Upper lobe of left lung (tissue), 6 donors: Measurements from ENCODE around the gene SLC23A2. TPM values are rescaled to one million over a fixed set of nuclear protein-coding genes. Genes with fewer than 3 reads are reported as not detected.
A peak's percentile ranks its signal among the peaks of the same experiment; 100 is the strongest.

Experiments
- ATAC-seq, 2 donors: fragments of 200-7000 bp; cut with Tn5 transposase; one replicate each; pipeline ENCODE4 v1.9.1; 2022; ENCODE audit warnings: mild to moderate bottlenecking in 2 of 2, moderate library complexity in 2 of 2; ENCODE audit not compliant: low FRiP score in 2 of 2
- DNase-seq, 2 donors: peaks; one replicate each; pipeline ENCODE4 v3.0.0-alpha.2; 2019 to 2020
- H3K27ac ChIP-seq, 4 donors: fragments of 200-600 bp; sonication (generic); one replicate each; pipeline ENCODE4 v1.5.1; 2016 to 2019
- H3K27me3 ChIP-seq, 4 donors: fragments of 200-600 bp; sonication (generic); one replicate each; pipeline ENCODE4 v1.5.1; 2017 to 2019
- H3K36me3 ChIP-seq, 4 donors: fragments of 200-600 bp; sonication (generic); one replicate each; pipeline ENCODE4 v1.5.1; 2016 to 2019
- H3K4me1 ChIP-seq, 4 donors: fragments of 200-600 bp; sonication (generic); one replicate each; pipeline ENCODE4 v1.5.1; 2018 to 2019
- H3K4me3 ChIP-seq, 4 donors: fragments of 200-600 bp; sonication (generic); one replicate each; pipeline ENCODE4 v1.5.1; 2017 to 2019; ENCODE audit warnings: mild to moderate bottlenecking in 2 of 4, moderate library complexity in 1 of 4
- H3K9me3 ChIP-seq, 4 donors: fragments of 200-600 bp; sonication (generic); one replicate each; pipeline ENCODE4 v1.5.1; 2018 to 2019
- EP300 ChIP-seq, 4 donors: sonication (generic); formaldehyde crosslinking; IDR thresholded peaks; one replicate each; pipeline ENCODE4 v1.5.1; 2017; ENCODE audit warnings: antibody characterized with exemption in 4 of 4, control low read depth in 2 of 4
- POLR2A ChIP-seq, 4 donors: fragments of 450-650 bp; IDR thresholded peaks; one replicate each; pipeline ENCODE4 v1.5.1; 2016 to 2017; ENCODE audit warnings: antibody characterized with exemption in 4 of 4, mild to moderate bottlenecking in 2 of 4
- POLR2AphosphoS5 ChIP-seq, 2 donors: sonication (generic); formaldehyde crosslinking; IDR thresholded peaks; one replicate each; pipeline ENCODE4 v1.5.1; 2017; ENCODE audit warnings: antibody characterized with exemption in 2 of 2
- WGBS, 2 donors: methylation state at CpG; one replicate each; pipeline ENCODE4 v1.1.5; 2017 to 2018; 5-methylcytosine and 5-hydroxymethylcytosine counted together
- total RNA-seq, 6 donors: library from RNA; depleted of rRNA in 4 of 6; stranded (reverse); fragments of >200 nt in 4 of 6; gene quantifications; one replicate each; pipeline versions ENCODE4 v1.1.0 to v1.2.1, GENCODE V29; 2016 to 2021
- TF ChIP-seq, protein P1 (sequence below), 6 experiments: fragments of 450-650 bp in 4 of 6; fragments of 200-600 bp in 2 of 6; sonication (generic) in 2 of 6; IDR thresholded peaks; one replicate each; pipeline ENCODE4 v1.5.1; 2016 to 2019; ENCODE audit warnings: antibody characterized with exemption in 6 of 6
- donor health status: DM: no; HTN: no; CAD: no; lungs with moderate emphysema.
- donor health status: DM: no; HTN: yes; CAD: no; lungs with severe emphysema.

Gene SLC23A2
- total RNA-seq, 6 donors from 2014 or later: 13.1 to 26.2 (median 19.2) TPM

DNA sequence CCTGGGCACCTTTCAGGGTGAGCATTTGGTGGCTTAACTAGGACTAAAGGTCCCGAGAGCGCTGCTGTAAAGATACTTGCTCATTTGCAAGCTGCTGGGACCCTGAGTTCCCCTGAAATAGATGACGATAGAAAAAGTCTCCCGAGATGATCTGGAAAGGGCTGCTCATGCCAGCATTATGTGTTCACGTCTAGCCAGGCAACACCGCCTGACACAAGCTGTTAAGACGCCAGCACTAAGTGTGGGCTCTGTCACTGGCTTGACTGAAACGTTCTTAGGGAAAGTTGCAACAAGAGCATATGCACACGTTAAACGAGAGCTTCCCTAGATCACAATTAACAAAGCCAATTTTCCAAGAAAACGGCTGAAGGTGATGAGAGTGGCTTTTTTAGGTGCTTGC lies 113.7 kb downstream of the SLC23A2 start:
- ATAC-seq (no peak), DNase-seq (no peak)

DNA sequence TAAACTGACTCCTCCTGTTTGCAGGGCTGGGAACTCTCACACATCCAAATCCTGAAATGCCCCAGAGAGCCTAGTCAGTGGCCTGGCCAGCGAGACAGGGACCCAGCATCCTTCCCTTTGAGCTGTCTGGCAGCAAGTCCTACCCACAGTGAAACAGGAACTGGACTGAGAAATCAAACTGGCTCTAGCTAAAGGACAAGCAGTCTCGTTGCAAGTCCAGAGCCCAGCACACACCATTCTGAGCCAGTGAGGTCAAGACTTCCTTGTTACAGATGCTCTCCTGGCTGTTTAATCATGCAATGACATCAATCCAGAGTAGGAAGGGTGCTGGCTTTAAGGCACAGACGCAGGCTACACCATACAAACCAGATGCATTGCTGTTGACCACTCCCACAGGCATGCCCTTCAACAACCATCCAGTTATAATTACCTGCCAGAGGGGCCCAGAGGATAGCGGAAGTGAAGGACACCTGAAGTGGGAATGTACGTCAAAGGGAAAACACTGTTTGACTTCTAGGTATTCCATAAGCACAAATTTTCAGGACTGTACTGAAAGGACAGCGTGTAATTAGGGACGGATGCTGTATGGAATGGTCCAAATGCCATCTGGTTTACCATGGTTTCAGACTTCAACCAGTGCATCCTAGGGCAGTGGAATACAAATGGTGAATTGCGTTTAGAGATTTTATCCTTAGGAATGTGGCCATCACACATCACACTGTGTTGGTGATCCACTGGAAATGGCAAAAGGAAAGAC lies 114.4 kb downstream of the SLC23A2 start:
- no peak for DNase-seq
- WGBS, 2 donors: 83 to 88% methylated on average over 7 to 8 of the region's 8 CpGs

More for the DNA sequence above, 113.7 kb downstream of the SLC23A2 start:
- Histone ChIP-seq H3K27me3 (no peaks in the 10 kb centered on the region), H3K9me3 (no peaks in the 10 kb centered on the region), H3K27ac (no peak overlapping the region), H3K4me3 (no peak overlapping the region), H3K4me1 (no peaks in the 10 kb centered on the region), H3K36me3 (peaks cover 0 to 41% (median 16%) of the 10 kb centered on the region in 4 donors)
- TF ChIP-seq, protein P1, sequence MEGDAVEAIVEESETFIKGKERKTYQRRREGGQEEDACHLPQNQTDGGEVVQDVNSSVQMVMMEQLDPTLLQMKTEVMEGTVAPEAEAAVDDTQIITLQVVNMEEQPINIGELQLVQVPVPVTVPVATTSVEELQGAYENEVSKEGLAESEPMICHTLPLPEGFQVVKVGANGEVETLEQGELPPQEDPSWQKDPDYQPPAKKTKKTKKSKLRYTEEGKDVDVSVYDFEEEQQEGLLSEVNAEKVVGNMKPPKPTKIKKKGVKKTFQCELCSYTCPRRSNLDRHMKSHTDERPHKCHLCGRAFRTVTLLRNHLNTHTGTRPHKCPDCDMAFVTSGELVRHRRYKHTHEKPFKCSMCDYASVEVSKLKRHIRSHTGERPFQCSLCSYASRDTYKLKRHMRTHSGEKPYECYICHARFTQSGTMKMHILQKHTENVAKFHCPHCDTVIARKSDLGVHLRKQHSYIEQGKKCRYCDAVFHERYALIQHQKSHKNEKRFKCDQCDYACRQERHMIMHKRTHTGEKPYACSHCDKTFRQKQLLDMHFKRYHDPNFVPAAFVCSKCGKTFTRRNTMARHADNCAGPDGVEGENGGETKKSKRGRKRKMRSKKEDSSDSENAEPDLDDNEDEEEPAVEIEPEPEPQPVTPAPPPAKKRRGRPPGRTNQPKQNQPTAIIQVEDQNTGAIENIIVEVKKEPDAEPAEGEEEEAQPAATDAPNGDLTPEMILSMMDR (IDR thresholded peaks at IDR 0.05): no peak
- TF ChIP-seq POLR2A (IDR thresholded peaks at IDR 0.05): no peak
- TF ChIP-seq POLR2AphosphoS5 (IDR thresholded peaks at IDR 0.05): no peak
- no peak for TF ChIP-seq EP300 (IDR thresholded peaks at IDR 0.05)
- WGBS, 2 donors: 89 to 93% methylated on average over 11 of the region's 11 CpGs

DNA sequence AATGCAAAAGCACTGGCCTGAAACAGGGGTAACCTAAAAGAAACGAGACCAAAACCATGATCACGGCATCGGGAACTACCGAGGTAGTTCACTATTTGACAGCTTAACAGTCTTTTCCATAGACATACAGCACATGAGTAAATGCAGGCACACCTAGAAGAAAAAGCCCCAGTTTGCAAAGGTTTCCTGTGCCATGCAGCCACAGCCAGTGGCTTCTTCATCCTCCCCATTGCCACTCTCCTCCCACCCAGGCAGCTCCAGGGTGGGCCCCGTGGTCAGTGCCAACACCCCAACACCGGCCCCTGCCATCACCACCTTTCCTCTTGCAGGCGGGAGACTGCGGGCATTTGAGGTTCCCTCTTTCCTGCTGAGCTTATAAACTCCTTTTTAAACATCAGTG lies 115.4 kb downstream of the SLC23A2 start:
- Histone ChIP-seq H3K4me1 (no peaks in the 10 kb centered on the region), H3K9me3 (no peaks in the 10 kb centered on the region), H3K27me3 (no peaks in the 10 kb centered on the region), H3K36me3 (peaks cover 0 to 38% (median 16%) of the 10 kb centered on the region in 4 donors), H3K27ac (no peak overlapping the region), H3K4me3 (no peak overlapping the region)
- DNase-seq (no peak), ATAC-seq (no peak)
- 65 to 79% methylated on average over 8 of the region's 8 CpGs for WGBS, 2 donors
- TF ChIP-seq POLR2A (IDR thresholded peaks at IDR 0.05) (no peak), POLR2AphosphoS5 (IDR thresholded peaks at IDR 0.05) (no peak), EP300 (IDR thresholded peaks at IDR 0.05) (no peak)
- TF ChIP-seq, protein P1 (IDR thresholded peaks at IDR 0.05): no peak

More for the DNA sequence above, 114.4 kb downstream of the SLC23A2 start:
- Histone ChIP-seq H3K4me1 (no peaks in the 10 kb centered on the region), H3K36me3 (peaks cover 0 to 39% (median 16%) of the 10 kb centered on the region in 4 donors), H3K27me3 (no peaks in the 10 kb centered on the region), H3K4me3 (no peak overlapping the region), H3K9me3 (no peaks in the 10 kb centered on the region), H3K27ac (no peak overlapping the region)
- TF ChIP-seq, protein P1 (IDR thresholded peaks at IDR 0.05): no peak
- no peak for TF ChIP-seq POLR2AphosphoS5 (IDR thresholded peaks at IDR 0.05)
- TF ChIP-seq POLR2A (IDR thresholded peaks at IDR 0.05): no peak
- TF ChIP-seq EP300 (IDR thresholded peaks at IDR 0.05): no peak
- peak; percentile 25 to 52 for ATAC-seq

DNA sequence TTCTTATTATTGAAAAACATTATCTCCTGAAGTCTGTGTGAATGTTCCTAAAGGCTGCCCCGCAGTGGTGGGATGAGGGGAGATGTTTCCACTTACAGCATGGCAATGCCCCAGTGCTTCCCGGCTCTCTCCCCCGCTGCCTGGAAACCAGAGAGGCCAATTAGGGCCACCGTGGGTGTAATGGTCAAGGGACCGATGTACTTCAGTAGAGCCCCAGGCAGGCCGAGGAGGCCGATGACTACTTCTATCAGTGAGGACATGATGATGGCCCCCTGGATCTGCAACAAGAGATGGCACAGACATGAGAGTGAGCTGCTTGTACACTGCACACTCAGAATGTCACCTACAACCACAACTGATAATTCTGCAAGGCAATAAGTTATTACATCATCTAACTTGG lies 117.8 kb downstream of the SLC23A2 start:
- DNase-seq: no peak
- WGBS, 2 donors: 83 to 96% methylated on average over 5 to 7 of the region's 7 CpGs

More for the DNA sequence above, 117.8 kb downstream of the SLC23A2 start:
- no peak overlapping the region for H3K27ac ChIP-seq
- no peaks in the 10 kb centered on the region for H3K27me3 ChIP-seq
- no peak for ATAC-seq
- no peaks in the 10 kb centered on the region for H3K9me3 ChIP-seq
- no peak overlapping the region for H3K4me3 ChIP-seq
- peaks cover 0 to 32% (median 16%) of the 10 kb centered on the region in 4 donors for H3K36me3 ChIP-seq
- H3K4me1 ChIP-seq: no peaks in the 10 kb centered on the region
- no peak for TF ChIP-seq POLR2AphosphoS5 (IDR thresholded peaks at IDR 0.05)
- TF ChIP-seq, protein P1 (IDR thresholded peaks at IDR 0.05): no peak
- TF ChIP-seq POLR2A (IDR thresholded peaks at IDR 0.05): no peak
- no peak for TF ChIP-seq EP300 (IDR thresholded peaks at IDR 0.05)
